Ectodermal cell (in vitro differentiated cells): ENCODE data around the gene ENTREP3.

ENCODE experiments used
- H3K27ac ChIP-seq: 2 replicates; pipeline ENCODE4 v1.7.0; 2013; ENCODE audit warnings: mild to moderate bottlenecking, low read depth, low read length; ENCODE audit not compliant: insufficient read depth, poor library complexity, severe bottlenecking
- H3K27me3 ChIP-seq: 2 replicates; pipeline ENCODE4 v1.7.0; 2013; ENCODE audit warnings: mild to moderate bottlenecking, low read length; ENCODE audit not compliant: insufficient read depth, control insufficient read depth, poor library complexity, severe bottlenecking
- H3K36me3 ChIP-seq: one replicate; pipeline ENCODE4 v1.7.0; 2013; ENCODE audit warnings: low read length; ENCODE audit not compliant: control insufficient read depth, insufficient read depth
- H3K4me1 ChIP-seq: one replicate; pipeline ENCODE4 v1.7.0; 2013; ENCODE audit warnings: low read length; ENCODE audit not compliant: control insufficient read depth, insufficient read depth
- H3K4me3 ChIP-seq: 2 replicates; pipeline ENCODE4 v1.7.0; 2013; ENCODE audit warnings: low read depth, low read length, control low read depth; ENCODE audit not compliant: insufficient read depth
- H3K9me3 ChIP-seq: 2 replicates; pipeline ENCODE4 v1.7.0; 2013; ENCODE audit warnings: mild to moderate bottlenecking, low read length, moderate library complexity; ENCODE audit not compliant: control insufficient read depth
- WGBS, 2 experiments: methylation state at CpG; one replicate each; pipeline ENCODE4 v1.1.7; 2013; ENCODE audit warnings: missing lambda C conversion rate in 2 of 2; 5-methylcytosine and 5-hydroxymethylcytosine counted together

ENTREP3 gene

DNA sequence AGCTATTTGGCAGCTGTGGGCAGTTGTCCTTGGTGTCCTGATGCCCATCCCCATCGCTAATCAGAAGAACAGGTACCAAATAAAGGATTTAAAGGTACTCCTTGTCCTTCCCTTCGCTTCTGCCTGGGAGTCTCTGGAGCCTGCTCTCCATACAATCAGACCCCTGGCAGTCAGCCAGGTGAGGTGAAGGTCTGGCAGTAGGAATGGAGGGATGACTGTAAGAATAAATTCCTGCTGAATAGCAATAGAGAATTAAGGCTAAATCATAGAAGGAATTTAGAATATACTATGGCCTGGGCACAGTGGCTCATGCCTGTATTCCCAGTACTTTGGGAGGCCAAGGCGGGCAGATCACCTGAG, 56.8 kb downstream of the ENTREP3 start:
- H3K4me3 ChIP-seq = no peak overlapping the region
- H3K36me3 ChIP-seq = peaks cover 58% of the 10 kb centered on the region
- H3K27ac ChIP-seq = no peak overlapping the region
- H3K4me1 ChIP-seq = peaks cover 24% of the 10 kb centered on the region
- no peaks in the 10 kb centered on the region for H3K9me3 ChIP-seq
- 96 to 98% methylated on average over 3 of the region's 3 CpGs for WGBS, 2 experiments
- H3K27me3 ChIP-seq = no peaks in the 10 kb centered on the region

DNA sequence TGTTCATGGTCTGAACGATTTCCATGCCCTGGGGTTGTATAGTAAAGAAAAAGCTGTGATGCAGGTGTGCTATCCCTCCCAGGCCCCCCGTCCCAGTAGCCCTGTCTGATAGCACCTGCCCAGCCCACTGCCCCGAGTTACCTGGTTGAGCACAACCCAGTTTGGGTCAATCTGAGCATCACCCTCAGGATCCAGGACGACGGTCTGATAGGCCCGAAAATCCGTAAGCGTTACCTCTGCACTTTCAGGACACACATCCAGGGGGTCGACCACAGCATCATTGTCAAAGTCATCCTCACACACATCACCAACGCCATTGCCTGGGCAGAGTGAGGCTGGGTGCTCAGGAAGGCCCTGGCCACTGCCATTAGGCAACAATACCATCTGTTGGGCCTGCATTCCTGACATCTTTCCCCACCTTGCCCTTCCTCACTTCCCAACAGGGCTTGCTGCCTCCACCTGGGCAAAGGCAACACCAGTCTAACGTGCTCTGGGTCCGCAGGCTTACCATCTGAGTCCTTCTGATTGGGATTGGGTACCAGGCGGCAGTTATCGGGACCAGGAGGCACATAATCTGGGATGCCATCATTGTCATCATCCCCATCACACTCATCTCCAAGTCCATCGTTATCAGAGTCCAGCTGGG, 57.3 kb downstream of the ENTREP3 start:
- no peaks in the 10 kb centered on the region for H3K9me3 ChIP-seq
- no peak overlapping the region for H3K27ac ChIP-seq
- H3K36me3 ChIP-seq = peaks cover 58% of the 10 kb centered on the region
- H3K4me3 ChIP-seq = peak overlapping the region; percentile 16
- WGBS, 2 experiments = 94 to 96% methylated on average over 15 of the region's 15 CpGs
- no peaks in the 10 kb centered on the region for H3K27me3 ChIP-seq
- H3K4me1 ChIP-seq = peaks cover 27% of the 10 kb centered on the region
